SK-N-SH (cell line): Measurements from ENCODE around the gene BRD1. TPM values are rescaled to one million over a fixed set of nuclear protein-coding genes. Genes with fewer than 3 reads are reported as not detected.

Experiments
- CTCF ChIA-PET: fragments of 300-600, 350-600 bp; formaldehyde crosslinking; extraction: SDS; loops from one replicate; lab custom pipeline; 2021; lab: Yijun Ruan, JAX
- POLR2A ChIA-PET: fragments of 350-600 bp; sonication (Branson Sonifier 250); formaldehyde crosslinking; extraction: SDS; loops from one replicate; lab custom pipeline; 2020; ENCODE audit warnings: antibody characterized with exemption, inconsistent platforms; lab: Yijun Ruan, JAX
- DNase-seq: peaks from one replicate; pipeline ENCODE4 v3.0.0; 2012
- H2AFZ ChIP-seq: fragments of 200-600 bp; sonication (generic); 2 replicates; pipeline ENCODE4 v1.8.1; 2016; ENCODE audit warnings: antibody characterized with exemption, mild to moderate bottlenecking, low read depth
- H3F3A ChIP-seq: fragments of 200-600 bp; sonication (generic); replicated peaks from 2 replicates; pipeline ENCODE3; 2016; ENCODE audit warnings: antibody characterized with exemption, mild to moderate bottlenecking; ENCODE audit not compliant: insufficient read depth
- H3K27ac ChIP-seq, 2 experiments: fragments of 200-500 bp in 1 of 2; fragments of 200-600 bp in 1 of 2; sonication (Bioruptor generic) in 1 of 2; sonication (generic), shearing (Covaris generic) in 1 of 2; 2 replicates each; pipeline versions ENCODE4 v1.5.1 to v1.6.1; 2014 to 2016; ENCODE audit warnings: low read depth in 2 of 2, inconsistent platforms in 1 of 2, low read length in 1 of 2, mild to moderate bottlenecking in 1 of 2, mixed read lengths in 1 of 2
- H3K27me3 ChIP-seq: fragments of 200-600 bp; sonication (generic), shearing (Covaris generic); 2 replicates; pipeline ENCODE4 v1.6.1; 2016; ENCODE audit warnings: mixed run types; ENCODE audit not compliant: insufficient read depth
- H3K36me3 ChIP-seq, 2 experiments: fragments of 200-500 bp in 1 of 2; fragments of 200-600 bp in 1 of 2; sonication (Bioruptor generic) in 1 of 2; sonication (generic) in 1 of 2; replicated peaks in 1 of 2; 2 replicates each; pipeline versions ENCODE3 to v1.5.1; 2014 to 2016; ENCODE audit warnings: low read length in 1 of 2, mild to moderate bottlenecking in 1 of 2; ENCODE audit not compliant: insufficient read depth in 2 of 2, control insufficient read depth in 1 of 2
- H3K4me1 ChIP-seq, 2 experiments: fragments of 200-500 bp in 1 of 2; fragments of 200-600 bp in 1 of 2; sonication (Bioruptor generic) in 1 of 2; sonication (generic), shearing (Covaris generic) in 1 of 2; 2 replicates each; pipeline versions ENCODE4 v1.5.1 to v1.6.1; 2014 to 2016; ENCODE audit warnings: low read depth in 1 of 2, low read length in 1 of 2, mixed run types in 1 of 2; ENCODE audit not compliant: insufficient read depth in 2 of 2, control insufficient read depth in 1 of 2
- H3K4me2 ChIP-seq: fragments of 200-600 bp; sonication (generic), shearing (Covaris generic); 2 replicates; pipeline ENCODE4 v1.6.1; 2017; ENCODE audit warnings: mixed run types
- H3K4me3 ChIP-seq, 2 experiments: fragments of 200-500 bp in 1 of 2; fragments of 200-600 bp in 1 of 2; sonication (Bioruptor generic) in 1 of 2; sonication (generic), shearing (Covaris generic) in 1 of 2; 2 replicates each; pipeline versions ENCODE4 v1.5.1 to v1.8.1; 2014 to 2016; ENCODE audit warnings: low read depth in 2 of 2, inconsistent platforms in 1 of 2, low read length in 1 of 2, mild to moderate bottlenecking in 1 of 2, mixed read lengths in 1 of 2, moderate library complexity in 1 of 2
- H3K79me2 ChIP-seq: fragments of 200-600 bp; sonication (generic); 2 replicates; pipeline ENCODE4 v1.8.1; 2017; ENCODE audit warnings: mild to moderate bottlenecking; ENCODE audit not compliant: insufficient read depth
- H3K9ac ChIP-seq: fragments of 200-600 bp; sonication (generic); 2 replicates; pipeline ENCODE4 v1.6.1; 2017; ENCODE audit warnings: mixed run types
- H3K9me2 ChIP-seq: fragments of 200-600 bp; sonication (generic); 2 replicates; pipeline ENCODE4 v1.6.1; 2017; ENCODE audit warnings: mixed run types
- H3K9me3 ChIP-seq: fragments of 200-600 bp; sonication (generic); 2 replicates; pipeline ENCODE4 v1.6.1; 2017; ENCODE audit warnings: mixed run types, mild to moderate bottlenecking, moderate library complexity
- H4K20me1 ChIP-seq: fragments of 200-600 bp; sonication (generic); 2 replicates; pipeline ENCODE4 v1.6.1; 2017; ENCODE audit warnings: mild to moderate bottlenecking, mixed run types; ENCODE audit not compliant: insufficient read depth
- CHD2 ChIP-seq: fragments of 150-350 bp; IDR thresholded peaks from 2 replicates; pipeline ENCODE4 v1.6.1; 2018; ENCODE audit warnings: low read length; ENCODE audit not compliant: partially characterized antibody
- EP300 ChIP-seq, 2 experiments: IDR thresholded peaks; 2 replicates each; pipeline versions ENCODE4 v1.4.0 to v1.6.1; 2012; ENCODE audit warnings: borderline replicate concordance in 1 of 2, low read depth in 1 of 2, low read length in 1 of 2
- EZH2phosphoT487 ChIP-seq: fragments of 200-600 bp; sonication (generic); IDR thresholded peaks from 2 replicates; pipeline ENCODE4 v1.6.1; 2017; ENCODE audit warnings: low read depth, mixed run types, mild to moderate bottlenecking, antibody characterized with exemption, moderate library complexity, borderline replicate concordance
- FOXJ3 ChIP-seq: sonication (generic); formaldehyde crosslinking; IDR thresholded peaks from 2 replicates; pipeline ENCODE4 v1.5.1; 2020; ENCODE audit warnings: mild to moderate bottlenecking, missing genetic modification reagents
- FOXM1 ChIP-seq: IDR thresholded peaks from 2 replicates; pipeline ENCODE4 v1.4.0; 2012; ENCODE audit warnings: low read depth, mild to moderate bottlenecking
- MXI1 ChIP-seq: IDR thresholded peaks from 2 replicates; pipeline ENCODE4 v1.6.1; 2012; ENCODE audit warnings: mild to moderate bottlenecking, low read depth, low read length, improper control_type of control experiment
- NFIC ChIP-seq: IDR thresholded peaks from 2 replicates; pipeline ENCODE4 v1.4.0; 2012; ENCODE audit warnings: borderline replicate concordance
- POLR2AphosphoS5 ChIP-seq: IDR thresholded peaks from 2 replicates; pipeline ENCODE4 v1.6.1; 2012; ENCODE audit warnings: low read depth, low read length
- RAD21 ChIP-seq: IDR thresholded peaks from 2 replicates; pipeline ENCODE4 v1.6.1; 2012; ENCODE audit warnings: mild to moderate bottlenecking, low read length
- SIN3A ChIP-seq: IDR thresholded peaks from 2 replicates; pipeline ENCODE4 v1.6.1; 2012; ENCODE audit warnings: low read depth, mild to moderate bottlenecking, low read length, moderate library complexity, borderline replicate concordance
- SMC3 ChIP-seq: IDR thresholded peaks from 2 replicates; pipeline ENCODE4 v1.6.1; 2012; ENCODE audit warnings: low read depth, low read length, improper control_type of control experiment
- TAF1 ChIP-seq: IDR thresholded peaks from 2 replicates; pipeline ENCODE4 v1.6.1; 2012; ENCODE audit warnings: low read depth, mild to moderate bottlenecking, low read length, moderate library complexity, borderline replicate concordance
- TCF12 ChIP-seq: IDR thresholded peaks from 2 replicates; pipeline ENCODE4 v1.4.0; 2012
- WGBS: methylation state at CpG from one replicate; pipeline ENCODE4 v1.1.6; 2017; ENCODE audit warnings: low lambda C conversion rate; 5-methylcytosine and 5-hydroxymethylcytosine counted together
- polyA plus RNA-seq, 3 experiments: library from polyadenylated mRNA; depleted of rRNA; stranded (reverse); fragments of >200 nt; gene quantifications; 2 replicates each; pipeline ENCODE4 v1.2.3, GENCODE V29; 2012
- TF ChIP-seq, protein P1 (sequence below): fragments of 150-350 bp; IDR thresholded peaks from 2 replicates; pipeline ENCODE4 v1.6.1; 2016; ENCODE audit warnings: mild to moderate bottlenecking, low read depth, low read length
- TF ChIP-seq, protein P2 (sequence below): IDR thresholded peaks from 2 replicates; pipeline ENCODE4 v1.4.0; 2012; ENCODE audit warnings: low read depth, borderline replicate concordance
- TF ChIP-seq, protein P3 (sequence below): IDR thresholded peaks from 2 replicates; pipeline ENCODE4; 2012

Gene BRD1
- polyA plus RNA-seq, 1 of the 3 experiments (the other 2 are of a cell fraction) = 10.3 TPM

- Histone ChIP-seq H3K27me3 (no peaks in the 10 kb centered on the region), H2AFZ (no peak overlapping the region), H3K9me3 (no peaks in the 10 kb centered on the region), H3K9me2 (no peaks in the 10 kb centered on the region), H3K4me3 (no peak overlapping the region), H3F3A (no peaks in the 10 kb centered on the region), H3K4me2 (no peak overlapping the region), H3K27ac (no peak overlapping the region), H3K4me1 (peaks cover 0 to 8% of the 10 kb centered on the region in 2 experiments; a peak in 1 of 4 replicates), H3K36me3 (peaks cover 10 to 53% of the 10 kb centered on the region in 2 experiments), H4K20me1 (peaks cover 19% of the 10 kb centered on the region), H3K9ac (no peak overlapping the region), H3K79me2 (peaks cover 7% of the 10 kb centered on the region; the same call in 1 of the 2 replicates)
- WGBS = 95% methylated on average over 13 of the region's 16 CpGs
- no peak for DNase-seq
- TF ChIP-seq FOXJ3 (CRISPR knock-in tag) (no peak), TCF12 (no peak)
- CTCF ChIA-PET = no interaction called here
- POLR2A ChIA-PET = no interaction called here
Measured at GRCh38 chr22:49772692-49773091, 55.0 kb downstream of the BRD1 start.

- peaks cover 0 to 8% of the 10 kb centered on the region in 2 experiments; a peak in 1 of 4 replicates for H3K4me1 ChIP-seq
- H3K9ac ChIP-seq = no peak overlapping the region
- no peaks in the 10 kb centered on the region for H3F3A ChIP-seq
- H4K20me1 ChIP-seq = 0 out of 2 replicates have a peak, but pooled peaks cover 9% of the 10 kb centered on the region
- no peak for TF ChIP-seq CHD2
- no peak for TF ChIP-seq FOXM1
- TF ChIP-seq EP300 (IDR thresholded peaks at IDR 0.05; ENCODE audit: borderline replicate concordance in 1 of 2, low read depth in 1 of 2, low read length in 1 of 2) = no peak
- no peak for TF ChIP-seq SMC3
- TF ChIP-seq POLR2AphosphoS5 = no peak
- TF ChIP-seq RAD21 = no peak
- no peak for TF ChIP-seq TAF1
- TF ChIP-seq, protein P1, sequence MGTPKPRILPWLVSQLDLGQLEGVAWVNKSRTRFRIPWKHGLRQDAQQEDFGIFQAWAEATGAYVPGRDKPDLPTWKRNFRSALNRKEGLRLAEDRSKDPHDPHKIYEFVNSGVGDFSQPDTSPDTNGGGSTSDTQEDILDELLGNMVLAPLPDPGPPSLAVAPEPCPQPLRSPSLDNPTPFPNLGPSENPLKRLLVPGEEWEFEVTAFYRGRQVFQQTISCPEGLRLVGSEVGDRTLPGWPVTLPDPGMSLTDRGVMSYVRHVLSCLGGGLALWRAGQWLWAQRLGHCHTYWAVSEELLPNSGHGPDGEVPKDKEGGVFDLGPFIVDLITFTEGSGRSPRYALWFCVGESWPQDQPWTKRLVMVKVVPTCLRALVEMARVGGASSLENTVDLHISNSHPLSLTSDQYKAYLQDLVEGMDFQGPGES = no peak
- no peak for TF ChIP-seq MXI1
- no peak for TF ChIP-seq EZH2phosphoT487
- no peak for TF ChIP-seq NFIC
- TF ChIP-seq SIN3A = no peak
- TF ChIP-seq, protein P2, sequence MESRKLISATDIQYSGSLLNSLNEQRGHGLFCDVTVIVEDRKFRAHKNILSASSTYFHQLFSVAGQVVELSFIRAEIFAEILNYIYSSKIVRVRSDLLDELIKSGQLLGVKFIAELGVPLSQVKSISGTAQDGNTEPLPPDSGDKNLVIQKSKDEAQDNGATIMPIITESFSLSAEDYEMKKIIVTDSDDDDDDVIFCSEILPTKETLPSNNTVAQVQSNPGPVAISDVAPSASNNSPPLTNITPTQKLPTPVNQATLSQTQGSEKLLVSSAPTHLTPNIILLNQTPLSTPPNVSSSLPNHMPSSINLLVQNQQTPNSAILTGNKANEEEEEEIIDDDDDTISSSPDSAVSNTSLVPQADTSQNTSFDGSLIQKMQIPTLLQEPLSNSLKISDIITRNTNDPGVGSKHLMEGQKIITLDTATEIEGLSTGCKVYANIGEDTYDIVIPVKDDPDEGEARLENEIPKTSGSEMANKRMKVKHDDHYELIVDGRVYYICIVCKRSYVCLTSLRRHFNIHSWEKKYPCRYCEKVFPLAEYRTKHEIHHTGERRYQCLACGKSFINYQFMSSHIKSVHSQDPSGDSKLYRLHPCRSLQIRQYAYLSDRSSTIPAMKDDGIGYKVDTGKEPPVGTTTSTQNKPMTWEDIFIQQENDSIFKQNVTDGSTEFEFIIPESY = no peak
- TF ChIP-seq, protein P3, sequence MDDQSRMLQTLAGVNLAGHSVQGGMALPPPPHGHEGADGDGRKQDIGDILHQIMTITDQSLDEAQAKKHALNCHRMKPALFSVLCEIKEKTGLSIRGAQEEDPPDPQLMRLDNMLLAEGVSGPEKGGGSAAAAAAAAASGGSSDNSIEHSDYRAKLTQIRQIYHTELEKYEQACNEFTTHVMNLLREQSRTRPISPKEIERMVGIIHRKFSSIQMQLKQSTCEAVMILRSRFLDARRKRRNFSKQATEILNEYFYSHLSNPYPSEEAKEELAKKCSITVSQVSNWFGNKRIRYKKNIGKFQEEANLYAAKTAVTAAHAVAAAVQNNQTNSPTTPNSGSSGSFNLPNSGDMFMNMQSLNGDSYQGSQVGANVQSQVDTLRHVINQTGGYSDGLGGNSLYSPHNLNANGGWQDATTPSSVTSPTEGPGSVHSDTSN = no peak
- H3K4me3 ChIP-seq = no peak overlapping the region
- no peak for DNase-seq
- H3K27me3 ChIP-seq = no peaks in the 10 kb centered on the region
- peaks cover 6% of the 10 kb centered on the region; the same call in 1 of the 2 replicates for H3K9me3 ChIP-seq
- ChIA-PET POLR2A (no interaction called here), CTCF (no interaction called here)
- no peak overlapping the region for H3K27ac ChIP-seq
- H3K9me2 ChIP-seq = no peaks in the 10 kb centered on the region
- no peak overlapping the region for H2AFZ ChIP-seq
- H3K79me2 ChIP-seq = no peaks in the 10 kb centered on the region
- H3K4me2 ChIP-seq = no peak overlapping the region
- WGBS = over 99% methylated on average over 21 of the region's 64 CpGs
- peaks cover 10 to 40% of the 10 kb centered on the region in 2 experiments for H3K36me3 ChIP-seq
Measured at GRCh38 chr22:49771266-49772065, 56.2 kb downstream of the BRD1 start.
